ENCODE results near the gene SERGEF.

Gene SERGEF

DNA sequence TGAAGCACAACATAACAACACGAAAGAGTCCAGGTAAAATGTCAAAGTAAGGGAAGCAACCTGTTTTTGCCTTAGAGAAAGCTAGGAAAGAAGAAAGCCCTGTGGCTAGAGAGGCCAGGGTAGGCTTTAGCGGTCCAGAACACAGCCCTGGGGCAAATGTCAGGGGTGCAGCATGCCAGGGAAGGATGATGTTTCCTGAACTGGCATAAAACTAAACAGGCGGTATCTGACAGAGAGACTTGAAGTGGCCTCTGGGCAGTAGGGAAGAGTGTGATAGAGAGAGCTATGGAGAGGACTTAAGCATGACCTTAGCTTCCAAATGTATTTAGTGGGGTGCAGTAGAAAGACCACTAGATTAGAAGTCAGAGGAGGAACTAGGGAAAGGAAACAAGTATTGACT, 174.7 kb downstream of the SERGEF start:
- FAIRE-seq (no peak), DNase-seq (ENCODE audit: extremely low spot score, insufficient read length, low read depth) (no peak)

GRCh38 chr11:17831883-17832282, 181.0 kb downstream of the SERGEF start:
- DNase-seq (ENCODE audit: extremely low spot score, insufficient read length, low read depth): no peak
- FAIRE-seq: no peak

DNA sequence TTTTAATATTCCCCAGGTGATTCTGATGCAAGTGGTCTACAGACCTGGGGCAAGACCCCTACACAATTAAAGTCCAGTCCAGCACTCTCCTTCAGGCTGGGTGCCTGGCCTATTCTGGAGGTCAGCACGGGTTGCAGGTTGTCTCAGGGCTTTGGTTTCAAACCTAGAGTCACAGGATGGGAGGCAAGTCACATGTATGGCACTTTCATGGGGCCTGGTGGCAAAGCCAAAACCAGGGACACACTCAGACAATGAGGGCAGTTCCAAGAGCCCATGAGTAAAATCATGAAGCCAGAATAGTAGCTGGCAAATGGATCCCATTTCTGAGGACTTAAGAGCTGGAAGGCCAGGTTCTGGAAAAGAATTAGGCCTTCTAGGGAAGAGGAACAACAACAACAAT, 181.6 kb downstream of the SERGEF start:
- no peak for FAIRE-seq
- no peak for DNase-seq (ENCODE audit: extremely low spot score, insufficient read length, low read depth)

DNA sequence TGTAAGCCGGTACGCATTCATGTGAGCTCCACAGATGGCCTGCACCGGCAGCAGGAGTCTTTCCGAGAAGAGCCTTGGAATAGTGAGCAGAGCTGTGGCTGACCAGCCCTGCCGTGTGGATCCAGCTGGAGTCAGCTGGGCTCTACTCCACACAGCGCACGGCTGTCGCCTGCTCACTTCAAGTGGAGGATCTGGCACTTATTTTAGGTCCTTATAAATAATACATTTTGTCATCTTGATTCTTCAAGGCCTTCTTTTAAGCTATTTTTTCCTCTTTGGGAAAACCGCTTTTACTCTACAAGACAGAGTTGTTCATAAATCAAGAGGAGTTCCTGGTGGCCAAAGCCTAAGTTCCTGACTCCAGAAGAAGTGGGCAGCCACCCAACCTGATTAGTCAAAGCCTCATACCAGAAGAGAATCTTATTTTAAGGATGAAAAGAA, 184.5 kb downstream of the SERGEF start:
- DNase-seq (ENCODE audit: extremely low spot score, insufficient read length, low read depth) (no peak), FAIRE-seq (no peak)

GRCh38 chr11:17827006-17827405, 185.8 kb downstream of the SERGEF start:
- FAIRE-seq: no peak
- DNase-seq (ENCODE audit: extremely low spot score, insufficient read length, low read depth): no peak

GRCh38 chr11:17822401-17822781, 190.5 kb downstream of the SERGEF start:
- FAIRE-seq (no peak), DNase-seq (ENCODE audit: extremely low spot score, insufficient read length, low read depth) (no peak)

DNA sequence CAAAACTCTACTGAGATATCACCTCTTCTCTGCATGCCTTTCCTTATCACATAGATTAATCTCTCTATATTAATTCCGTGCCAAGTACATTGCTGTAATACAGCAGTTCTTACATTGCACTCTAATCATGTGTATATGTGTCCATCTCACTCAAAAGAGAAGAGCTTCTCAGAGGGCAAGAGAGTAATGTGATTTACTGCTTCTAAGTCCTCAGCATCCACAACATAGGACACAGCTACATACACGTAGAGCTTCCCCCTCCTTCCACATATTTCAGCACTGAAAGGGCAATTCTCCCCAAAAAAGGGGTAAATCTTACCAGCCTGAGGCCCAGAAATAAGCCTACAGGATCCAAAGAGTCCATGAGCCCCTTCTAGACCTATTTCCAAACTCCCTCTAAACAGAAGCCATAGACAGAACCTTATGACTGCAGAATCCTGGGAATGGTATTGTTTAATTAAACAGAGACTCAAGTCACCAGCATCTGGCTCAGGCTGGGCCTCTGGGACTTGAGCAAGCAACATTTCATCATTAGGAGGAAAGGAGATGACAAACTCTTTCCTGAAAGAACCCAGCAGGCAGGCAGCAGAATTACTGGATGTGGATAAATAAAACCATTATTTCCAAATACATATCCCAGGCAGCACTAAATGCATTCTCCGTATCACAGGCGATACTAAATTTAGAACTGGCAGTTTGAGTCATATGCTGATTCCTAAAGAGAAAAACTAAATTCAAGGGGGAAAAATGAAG, 191.0 kb downstream of the SERGEF start:
- DNase-seq (ENCODE audit: extremely low spot score, insufficient read length, low read depth): no peak
- FAIRE-seq: no peak

DNA sequence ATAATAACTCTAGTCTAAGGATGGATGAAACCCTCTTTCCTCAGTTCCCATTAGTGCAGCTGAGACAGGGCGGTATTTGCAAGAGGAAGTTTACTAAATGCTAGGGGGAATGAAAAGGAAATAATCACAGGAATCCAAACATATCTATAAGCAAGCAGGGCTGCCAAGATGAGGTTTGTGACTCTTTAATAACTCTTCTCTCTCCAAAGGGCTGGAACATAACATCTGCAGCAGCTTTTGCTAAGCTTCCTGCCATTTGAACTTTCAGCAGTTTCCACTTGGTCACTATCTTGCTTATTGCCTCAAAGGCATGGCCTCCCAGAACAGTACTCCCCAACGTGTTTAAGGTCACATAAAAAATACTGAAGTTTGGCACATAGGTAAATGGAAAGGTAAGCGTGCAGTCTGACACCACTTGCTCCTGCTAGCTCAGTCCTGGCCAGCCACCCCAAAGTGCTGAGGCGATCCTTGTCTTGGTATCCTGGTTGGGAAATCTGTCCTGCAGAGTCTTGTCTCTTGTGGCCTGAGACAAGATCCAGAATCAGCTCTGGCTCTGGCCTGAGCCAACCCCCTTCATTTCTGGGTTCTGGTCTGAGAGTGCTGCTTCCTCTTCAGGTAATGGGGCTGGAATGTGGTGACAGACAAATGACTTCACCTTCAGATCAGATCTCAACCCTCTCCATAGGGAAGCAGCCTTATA, 196.5 kb downstream of the SERGEF start:
- DNase-seq (ENCODE audit: extremely low spot score, insufficient read length, low read depth): no peak
- FAIRE-seq: no peak

GRCh38 chr11:17814546-17814945, 198.3 kb downstream of the SERGEF start:
- FAIRE-seq (no peak), DNase-seq (ENCODE audit: extremely low spot score, insufficient read length, low read depth) (no peak)

DNA sequence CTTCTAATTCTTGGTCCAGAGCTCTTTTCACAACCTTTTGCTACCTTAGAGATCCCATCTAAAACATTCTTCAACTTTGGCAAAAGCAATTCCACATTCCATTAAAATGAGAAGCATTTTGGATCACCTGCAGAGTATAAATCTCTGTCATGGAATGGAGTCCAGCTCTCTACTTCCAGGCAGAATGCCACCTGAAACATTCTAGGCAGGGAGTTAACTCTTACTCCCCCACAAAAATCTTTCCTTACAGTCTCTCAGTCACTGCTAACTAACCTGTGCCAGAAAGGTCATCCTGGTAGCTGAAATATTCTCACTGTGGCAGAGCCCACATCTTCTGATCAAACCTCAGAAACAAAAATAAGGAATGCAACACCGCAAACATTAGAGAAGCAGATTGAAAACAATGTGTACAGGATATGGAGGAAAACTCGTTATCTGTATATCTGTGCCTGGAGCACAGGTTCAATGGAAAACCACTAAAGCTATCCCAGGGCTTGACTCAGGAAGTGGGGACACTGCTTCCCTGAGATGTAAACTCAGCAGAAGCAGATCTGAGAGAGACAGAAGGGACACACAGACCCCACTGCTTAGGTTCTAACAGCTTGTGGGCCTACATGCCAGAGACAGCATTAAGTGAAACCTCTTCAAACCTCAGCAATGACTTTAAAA, 199.3 kb downstream of the SERGEF start:
- FAIRE-seq (no peak), DNase-seq (ENCODE audit: extremely low spot score, insufficient read length, low read depth) (no peak)

GRCh38 chr11:17812865-17813187, 200.0 kb downstream of the SERGEF start:
- DNase-seq (ENCODE audit: extremely low spot score, insufficient read length, low read depth): no peak
- FAIRE-seq: no peak

DNA sequence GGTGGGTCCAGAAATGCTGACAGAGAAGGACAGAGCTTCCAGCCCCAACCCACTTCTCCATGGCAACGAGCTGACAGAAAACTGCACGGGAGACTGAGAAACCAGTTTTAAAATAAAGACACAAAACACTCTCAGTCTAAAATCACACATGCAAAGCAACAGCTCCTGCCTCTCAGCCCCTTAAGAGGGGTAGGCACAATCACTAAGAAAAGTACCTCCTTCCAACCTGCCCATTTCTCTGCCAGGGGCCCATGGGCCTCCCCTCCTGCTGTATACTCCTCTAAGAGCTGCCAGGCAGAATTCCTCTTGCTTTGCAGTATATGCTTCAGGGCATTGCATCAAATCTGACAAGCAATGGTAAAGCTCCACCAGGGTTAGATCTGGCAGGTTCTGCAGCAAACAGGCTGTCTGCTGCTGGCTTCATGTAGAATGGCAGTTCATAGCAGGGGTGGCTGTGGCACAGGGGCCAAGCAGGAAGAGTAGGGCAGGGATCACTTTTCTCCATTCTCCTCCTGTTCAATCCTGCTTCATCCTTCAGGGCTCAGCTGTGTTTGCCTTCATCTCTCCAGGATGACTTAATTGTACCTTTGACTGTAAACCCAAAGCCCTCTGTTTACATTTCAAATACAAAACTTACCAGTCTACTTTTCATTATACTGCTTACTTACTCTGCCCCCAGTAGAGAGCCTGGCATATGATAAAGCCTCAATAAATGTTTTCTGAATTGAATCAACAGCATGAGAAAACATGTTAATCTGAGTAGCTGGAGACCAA, 200.6 kb downstream of the SERGEF start:
- DNase-seq (ENCODE audit: extremely low spot score, insufficient read length, low read depth) (no peak), FAIRE-seq (no peak)

- no peak for DNase-seq (ENCODE audit: extremely low spot score, insufficient read length, low read depth)
- no peak for FAIRE-seq
Observed at GRCh38 chr11:17811352-17811751, 201.5 kb downstream of the SERGEF start.

DNA sequence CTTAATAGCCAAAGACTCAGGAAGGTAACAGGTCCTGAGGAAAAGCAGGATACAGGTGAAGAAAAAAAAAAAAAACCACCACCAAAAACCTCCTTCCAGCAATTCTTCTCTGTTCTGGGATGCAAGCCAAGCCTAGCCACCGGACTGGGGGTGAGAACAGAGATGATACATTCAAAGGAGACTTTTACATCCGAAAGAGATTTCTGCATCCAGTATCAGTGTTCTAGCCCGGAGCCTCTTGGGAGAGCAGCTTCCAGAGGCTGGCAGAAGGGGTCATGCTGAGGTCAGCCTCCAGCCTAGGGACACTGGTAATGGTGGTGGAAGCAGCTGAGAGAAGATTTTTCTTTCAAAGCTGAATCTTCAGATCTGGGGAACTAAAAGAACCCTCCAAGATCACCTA, 202.1 kb downstream of the SERGEF start:
- DNase-seq (ENCODE audit: extremely low spot score, insufficient read length, low read depth): no peak
- no peak for FAIRE-seq

DNA sequence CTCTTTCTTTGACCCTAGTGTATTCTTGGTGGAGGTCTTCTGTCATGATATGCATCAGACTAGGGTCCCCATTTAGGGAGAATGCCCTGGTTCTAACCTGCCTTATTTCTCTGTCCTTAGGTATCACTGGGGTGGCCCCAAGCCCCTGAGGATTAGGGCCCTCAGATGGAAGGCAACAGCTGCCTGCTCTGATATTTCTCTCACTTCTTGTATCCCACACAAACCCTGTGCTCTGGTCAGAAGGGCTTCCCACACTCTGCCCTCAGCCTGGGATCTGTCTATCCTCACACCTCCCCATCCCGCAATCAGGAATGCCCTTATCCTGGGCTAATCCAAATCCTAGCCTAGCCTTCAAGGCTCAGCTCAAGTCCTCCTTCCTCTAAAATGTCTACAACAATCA, 202.8 kb downstream of the SERGEF start:
- FAIRE-seq: no peak

GRCh38 chr11:17807034-17807433, 205.8 kb downstream of the SERGEF start:
- no peak for FAIRE-seq
- DNase-seq (ENCODE audit: extremely low spot score, insufficient read length, low read depth): no peak

More for the DNA sequence above, 202.8 kb downstream of the SERGEF start:
- DNase-seq (ENCODE audit: extremely low spot score, insufficient read length, low read depth): no peak

DNA sequence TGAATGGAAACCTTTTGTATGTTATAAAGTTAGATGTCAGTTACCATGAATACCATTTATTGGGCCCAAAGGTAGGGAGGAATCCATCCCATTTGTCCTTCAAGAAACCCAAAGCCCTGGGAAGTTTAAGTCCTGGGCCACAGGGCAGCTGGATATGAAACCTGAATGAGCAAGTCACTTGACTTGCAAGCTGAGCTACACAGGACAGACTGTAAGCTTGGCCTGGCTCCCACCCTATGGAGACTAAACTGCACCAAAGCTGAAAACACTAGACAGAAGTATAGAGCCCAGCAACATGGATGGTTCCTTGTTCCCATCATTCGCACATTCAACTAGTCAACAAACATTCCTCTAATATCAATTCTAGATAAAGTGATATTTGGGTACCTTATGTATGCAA, 207.0 kb downstream of the SERGEF start:
- DNase-seq (ENCODE audit: extremely low spot score, insufficient read length, low read depth): no peak

GRCh38 chr11:17805043-17805442, 207.8 kb downstream of the SERGEF start:
- FAIRE-seq: no peak

More for the DNA sequence above, 207.0 kb downstream of the SERGEF start:
- FAIRE-seq: no peak

DNA sequence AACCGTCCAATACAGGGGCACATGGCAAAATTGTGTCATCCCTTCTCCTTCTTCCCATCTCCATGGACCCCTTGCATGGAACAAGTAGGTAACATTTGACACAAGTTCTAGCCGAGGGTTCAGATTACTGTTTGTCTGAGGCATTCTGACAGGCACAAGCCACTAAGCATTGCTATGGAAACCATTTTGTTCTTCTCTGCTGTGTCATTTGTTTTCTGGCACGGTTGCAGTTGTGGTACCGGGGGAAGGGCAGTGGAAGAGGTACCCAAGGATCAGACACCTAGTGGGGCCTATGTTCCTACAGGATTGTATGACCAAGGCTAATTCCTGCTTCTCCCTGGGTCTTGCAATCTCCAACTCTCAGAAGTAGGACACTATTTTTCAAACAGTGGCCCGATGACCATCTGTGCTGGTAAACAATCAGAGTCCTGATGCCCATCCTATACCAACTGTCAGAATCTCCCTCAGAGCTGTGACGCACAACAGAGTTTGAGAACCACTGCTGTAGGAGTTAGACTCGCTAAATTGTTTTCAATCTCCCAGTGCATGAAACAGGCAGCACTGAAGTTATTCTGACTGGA, 209.0 kb downstream of the SERGEF start:
- FAIRE-seq (no peak), DNase-seq (ENCODE audit: extremely low spot score, insufficient read length, low read depth) (no peak)

More at GRCh38 chr11:17805043-17805442, 207.8 kb downstream of the SERGEF start:
- DNase-seq (ENCODE audit: extremely low spot score, insufficient read length, low read depth): no peak

GRCh38 chr11:17802491-17802890, 210.4 kb downstream of the SERGEF start:
- FAIRE-seq (no peak), DNase-seq (ENCODE audit: extremely low spot score, insufficient read length, low read depth) (no peak)
